Endothelial cell of umbilical vein (primary cell): ENCODE measurements around the gene TACR1. TPM values are rescaled to one million over a fixed set of nuclear protein-coding genes. Genes with fewer than 3 reads are reported as not detected.
"Not testable (repeated sequence)": the region's sequence is repeated elsewhere in the genome, so short reads cannot be mapped to it uniquely, and the experiment has no call there.

Experiments
- BruUV-seq: library from RNA; stranded (reverse); fragments of 400-500 nt; replicated peaks from 2 replicates; lab custom pipeline; 2021; lab: Mats Ljungman, UMichigan
- CTCF ChIA-PET: fragments of 300-600, 350-600 bp; sonication (Branson Sonifier 250); formaldehyde crosslinking; loops from one replicate; lab custom pipeline; 2021; ENCODE audit warnings: antibody characterized with exemption, inconsistent platforms; lab: Charles Lee
- POLR2A ChIA-PET: fragments of 300-600, 350-600 bp; sonication (Branson Sonifier 250); formaldehyde crosslinking; loops from one replicate; lab custom pipeline; 2021; ENCODE audit warnings: antibody characterized with exemption, inconsistent platforms; lab: Charles Lee
- DNase-seq: peaks from one replicate; pipeline ENCODE4 v3.0.0-alpha.2; 2011; ENCODE audit warnings: low read depth, low spot score
- FAIRE-seq: peaks from 2 replicates; lab custom pipeline; 2011; peaks lifted over from hg19 to GRCh38; lab: Jason Lieb, UNC
- H2AFZ ChIP-seq: 2 replicates; pipeline ENCODE4 v1.6.0; 2012; ENCODE audit warnings: low read depth, low read length, control low read depth, inconsistent platforms
- H3K27ac ChIP-seq: 2 replicates; pipeline ENCODE4 v1.5.1; 2011; ENCODE audit warnings: low read depth, mild to moderate bottlenecking, control low read depth, low read length, moderate library complexity; ENCODE audit not compliant: insufficient read depth
- H3K27me3 ChIP-seq, 2 experiments: 2 replicates each; pipeline versions ENCODE4 v1.6.0 to v1.6.1; 2011; ENCODE audit warnings: low read length in 2 of 2, mixed read lengths in 1 of 2; ENCODE audit not compliant: control insufficient read depth in 2 of 2, insufficient read depth in 2 of 2
- H3K36me3 ChIP-seq, 2 experiments: 2 replicates in 1 of 2; 3 replicates in 1 of 2; pipeline ENCODE4 v1.5.1; 2011; ENCODE audit warnings: low read length in 2 of 2, mild to moderate bottlenecking in 1 of 2, moderate library complexity in 1 of 2; ENCODE audit not compliant: control insufficient read depth in 2 of 2, insufficient read depth in 2 of 2; ENCODE audit errors: extremely low read depth in 1 of 2
- H3K4me1 ChIP-seq: 3 replicates; pipeline ENCODE4 v1.5.1; 2011; ENCODE audit warnings: mild to moderate bottlenecking, low read length; ENCODE audit not compliant: control insufficient read depth, insufficient read depth; ENCODE audit errors: extremely low read depth
- H3K4me2 ChIP-seq: 2 replicates; pipeline ENCODE4 v1.6.1; 2011; ENCODE audit warnings: low read length, control low read depth, mixed read lengths; ENCODE audit not compliant: insufficient read depth
- H3K4me3 ChIP-seq, 3 experiments: fragments of 200-600 bp in 1 of 3; sonication (generic), shearing (Covaris generic) in 1 of 3; replicated peaks in 1 of 3; 2 replicates each; pipeline ENCODE4 v1.5.1; 2011 to 2016; ENCODE audit warnings: control low read depth in 3 of 3, low read length in 3 of 3, mild to moderate bottlenecking in 2 of 3, inconsistent platforms in 1 of 3, low read depth in 1 of 3, moderate library complexity in 1 of 3; ENCODE audit not compliant: insufficient read depth in 1 of 3
- H3K79me2 ChIP-seq: 2 replicates; pipeline ENCODE4 v1.6.0; 2012; ENCODE audit warnings: low read length, inconsistent platforms; ENCODE audit not compliant: control insufficient read depth, insufficient read depth
- H3K9ac ChIP-seq: replicated peaks from 2 replicates; pipeline ENCODE3; 2011; ENCODE audit warnings: low read length, control low read depth; ENCODE audit not compliant: insufficient read depth; ENCODE audit errors: extremely low read depth
- H3K9me1 ChIP-seq: replicated peaks from 3 replicates; pipeline ENCODE4 v1.6.0; 2011; ENCODE audit warnings: mild to moderate bottlenecking, low read length; ENCODE audit not compliant: control insufficient read depth, insufficient read depth; ENCODE audit errors: extremely low read depth
- H3K9me3 ChIP-seq: replicated peaks from 2 replicates; pipeline ENCODE4 v1.5.1; 2012; ENCODE audit warnings: low read length, inconsistent platforms; ENCODE audit not compliant: control insufficient read depth, insufficient read depth
- H4K20me1 ChIP-seq: replicated peaks from 2 replicates; pipeline ENCODE3; 2011; ENCODE audit warnings: mild to moderate bottlenecking, low read length; ENCODE audit not compliant: control insufficient read depth, insufficient read depth; ENCODE audit errors: extremely low read depth
- CTCF ChIP-seq, 2 donors: IDR thresholded peaks; 1 replicate in 1 of 2; 2 replicates in 1 of 2; pipeline ENCODE4 v1.5.1; 2011; ENCODE audit warnings: low read length in 2 of 2, mild to moderate bottlenecking in 2 of 2, moderate library complexity in 2 of 2, control low read depth in 1 of 2, inconsistent platforms in 1 of 2, low read depth in 1 of 2; ENCODE audit not compliant: insufficient read depth in 1 of 2; ENCODE audit errors: extremely low read depth in 1 of 2
- EZH2 ChIP-seq: IDR thresholded peaks from 2 replicates; pipeline ENCODE4 v1.6.1; 2012; ENCODE audit warnings: borderline replicate concordance, low read depth, mild to moderate bottlenecking, moderate library complexity, low read length, inconsistent platforms; ENCODE audit not compliant: severe bottlenecking
- MAX ChIP-seq: IDR thresholded peaks from 2 replicates; pipeline ENCODE4 v1.6.1; 2011; ENCODE audit not compliant: insufficient read depth, insufficient read length
- dilution Hi-C: fragments of 300-500 bp; cut with MboI; formaldehyde crosslinking; loops from one replicate; pipeline ENCODE4 v1.15.0; 2019; ENCODE audit warnings: low sequenced_read_pairs; ENCODE audit not compliant: extremely low pct_ligation_motif_present
- intact Hi-C: fragments of 100-400 bp; cut with micrococcal nuclease; formaldehyde crosslinking; loops from one replicate; pipeline ENCODE4 v1.10.0; 2022
- polyA plus RNA-seq, 4 experiments: library from polyadenylated mRNA; depleted of rRNA in 3 of 4; stranded (reverse) in 3 of 4; unstranded in 1 of 4; fragments of >200 nt; gene quantifications; 2 replicates each; pipeline versions ENCODE4 v1.2.1 to v1.2.3, GENCODE V29; 2011 to 2012; ENCODE audit warnings: missing spikeins in 1 of 4
- total RNA-seq: library from RNA; stranded (reverse); gene quantifications from 2 replicates; pipeline ENCODE4 v1.2.3, GENCODE V29; 2021

The TACR1 gene
- total and polyA plus RNA-seq, 2 donors (not counting 3 experiments of a cell fraction or from before 2014, with no cell fraction given): not detected

- intact Hi-C loops: no loop called here
- H3K4me1 ChIP-seq: no peaks in the 10 kb centered on the region
- H3K4me2 ChIP-seq: no peak overlapping the region
- H3K4me3 ChIP-seq: no peak overlapping the region
- dilution Hi-C loops: no loop called here
- H4K20me1 ChIP-seq: no peaks in the 10 kb centered on the region
- H3K27ac ChIP-seq: no peak overlapping the region
- FAIRE-seq (no peak), DNase-seq (no peak)
- BruUV-seq: no TSS peak
- ChIA-PET POLR2A (no interaction called here), CTCF (interaction anchor here (1.2 kb wide), 1 partner anchor 13 kb away, joined by 4 read pairs; no protein-coding TSS in a partner anchor)
- no peak overlapping the region for H2AFZ ChIP-seq
- no peaks in the 10 kb centered on the region for H3K36me3 ChIP-seq
- H3K79me2 ChIP-seq: no peaks in the 10 kb centered on the region
- no peak for TF ChIP-seq CTCF (IDR thresholded peaks at IDR 0.05; ENCODE audit: extremely low read depth in 1 of 2, insufficient read depth in 1 of 2, low read depth in 1 of 2, low read length in 2 of 2)
- TF ChIP-seq MAX: no peak
- no peak for TF ChIP-seq EZH2
- H3K9ac ChIP-seq: no peak overlapping the region
- no peaks in the 10 kb centered on the region for H3K9me1 ChIP-seq
- H3K27me3 ChIP-seq: no peaks in the 10 kb centered on the region
- no peaks in the 10 kb centered on the region for H3K9me3 ChIP-seq
These were observed 140.9 kb downstream of the TACR1 start for GRCh38 chr2:75058427-75058826.

- H3K4me2 ChIP-seq, H3K9me1 ChIP-seq, H3K79me2 ChIP-seq, H3K4me1 ChIP-seq, H3K27ac ChIP-seq, FAIRE-seq, DNase-seq, intact Hi-C loops, BruUV-seq, H3K9ac ChIP-seq, CTCF ChIA-PET, H3K36me3 ChIP-seq, H3K27me3 ChIP-seq, POLR2A ChIA-PET, H3K4me3 ChIP-seq, H2AFZ ChIP-seq, H4K20me1 ChIP-seq, H3K9me3 ChIP-seq, dilution Hi-C loops: not testable (repeated sequence)
These were observed 142.2 kb downstream of the TACR1 start for GRCh38 chr2:75057150-75057549.
